T-cell (primary cell): ENCODE data around the gene BRD3. TPM values are rescaled to one million over a fixed set of nuclear protein-coding genes. Genes with fewer than 3 reads are reported as not detected.
"Not testable (repeated sequence)": the region's sequence is repeated elsewhere in the genome, so short reads cannot be mapped to it uniquely, and the experiment has no call there.

ENCODE experiments used
- ATAC-seq, 4 experiments: fragments of 200-7000 bp in 3 of 4; fragments of 150-1000 bp in 1 of 4; cut with Tn5 transposase; replicated peaks in 1 of 4; 1 replicate in 3 of 4; 2 replicates in 1 of 4; pipeline ENCODE4 v1.10.0; 2021; ENCODE audit warnings: moderate library complexity in 3 of 4, mild to moderate bottlenecking in 2 of 4, moderate number of reproducible peaks in 1 of 4
- CTCF ChIA-PET, 2 donors: fragments of 300-600 bp; sonication (Branson Sonifier 250); formaldehyde crosslinking; loops; one replicate each; lab custom pipeline; 2022; ENCODE audit warnings: antibody characterized with exemption in 2 of 2; lab: Charles Lee
- POLR2A ChIA-PET, 2 donors: fragments of 300-600 bp; sonication (Branson Sonifier 250); formaldehyde crosslinking; loops; one replicate each; lab custom pipeline; 2022; ENCODE audit warnings: antibody characterized with exemption in 2 of 2; lab: Charles Lee
- DNase-seq, 35 experiments: peaks; one replicate each; pipeline versions ENCODE4 v3.0.0 to v3.0.0-alpha.2; 2013 to 2023
- H3K27ac ChIP-seq: one replicate; pipeline ENCODE4 v1.5.1; 2013; ENCODE audit warnings: low read length
- H3K27me3 ChIP-seq, 2 experiments: replicated peaks in 1 of 2; 1 replicate in 1 of 2; 2 replicates in 1 of 2; pipeline versions ENCODE4 v1.6.1 to v1.7.0; 2013; ENCODE audit warnings: low read length in 1 of 2, mixed read lengths in 1 of 2; ENCODE audit not compliant: control insufficient read depth in 2 of 2, insufficient read depth in 2 of 2; ENCODE audit errors: extremely low read depth in 1 of 2
- H3K36me3 ChIP-seq, 2 donors: 1 replicate in 1 of 2; 2 replicates in 1 of 2; pipeline versions ENCODE4 v1.6.1 to v1.7.0; 2013; ENCODE audit warnings: low read length in 1 of 2; ENCODE audit not compliant: control insufficient read depth in 2 of 2, insufficient read depth in 1 of 2; ENCODE audit errors: extremely low read depth in 1 of 2
- H3K4me1 ChIP-seq, 2 experiments: 1 replicate in 1 of 2; 2 replicates in 1 of 2; pipeline versions ENCODE4 v1.6.1 to v1.7.0; 2013; ENCODE audit warnings: low read length in 2 of 2, mixed read lengths in 1 of 2; ENCODE audit not compliant: insufficient read depth in 2 of 2, control insufficient read depth in 1 of 2; ENCODE audit errors: extremely low read depth in 1 of 2
- H3K4me3 ChIP-seq, 2 donors: 1 replicate in 1 of 2; 2 replicates in 1 of 2; pipeline versions ENCODE4 v1.5.1 to v1.7.0; 2013; ENCODE audit warnings: mild to moderate bottlenecking in 2 of 2, low read length in 1 of 2, moderate library complexity in 1 of 2; ENCODE audit not compliant: control insufficient read depth in 1 of 2; ENCODE audit errors: extremely low read depth in 1 of 2
- H3K9me3 ChIP-seq: 2 replicates; pipeline ENCODE4 v1.7.0; 2013
- H3K27ac Mint-ChIP-seq, 2 donors: one replicate each; pipeline ENCODE4 v1.8.0; 2020 to 2021; ENCODE audit warnings: mild to moderate bottlenecking in 2 of 2, mixed read lengths in 2 of 2
- H3K27me3 Mint-ChIP-seq, 2 donors: one replicate each; pipeline ENCODE4 v1.8.0; 2021 to 2022; ENCODE audit warnings: mixed read lengths in 2 of 2
- H3K36me3 Mint-ChIP-seq: one replicate; pipeline ENCODE4 v1.8.0; 2021; ENCODE audit warnings: mixed read lengths
- H3K4me1 Mint-ChIP-seq, 3 donors: one replicate each; pipeline ENCODE4 v1.8.0; 2020 to 2022; ENCODE audit warnings: mixed read lengths in 3 of 3, mild to moderate bottlenecking in 1 of 3
- H3K4me3 Mint-ChIP-seq, 3 donors: one replicate each; pipeline ENCODE4 v1.8.0; 2020 to 2022; ENCODE audit warnings: mild to moderate bottlenecking in 3 of 3, mixed read lengths in 3 of 3, moderate library complexity in 3 of 3
- H3K9me3 Mint-ChIP-seq, 3 donors: one replicate each; pipeline ENCODE4 v1.8.0; 2020 to 2022; ENCODE audit warnings: mixed read lengths in 3 of 3
- WGBS: methylation state at CpG from one replicate; pipeline ENCODE4 v1.1.5; 2013; ENCODE audit warnings: missing lambda C conversion rate; ENCODE audit not compliant: insufficient coverage; 5-methylcytosine and 5-hydroxymethylcytosine counted together
- total RNA-seq, 35 experiments: library from RNA in 6 of 35; stranded (reverse) in 6 of 35; fragments of 120-200 nt in 1 of 35; gene quantifications; one replicate each; pipeline versions ENCODE4 v1.2.1 to v1.2.4 and lab custom pipeline; 2013 to 2026

The BRD3 gene
- total RNA-seq, 5 donors from 2014 or later (not counting 1 experiment from before 2014, with no cell fraction given), result 33.7 to 63.7 (median 58.2) TPM

- ChIA-PET POLR2A (no interaction called here), CTCF (no interaction called here)
- DNase-seq, result peak in 16 of 35 experiments; percentile 5 to 60 (median 23)
- no peak within 1 kb of the TSS for H3K27ac ChIP-seq
- under 1% methylated on average over 123 of the region's 124 CpGs for WGBS
- no peaks in the 10 kb centered on the region for H3K9me3 ChIP-seq
- H3K27me3 ChIP-seq, result peaks cover 0 to 46% of the 10 kb centered on the region in 2 experiments
- ATAC-seq, result peak; percentile 56 to 63 (median 61)
- Mint-ChIP-seq H3K4me3 (peak within 1 kb of the TSS; percentile 68 to 79 (median 69)), H3K9me3 (no peaks in the 10 kb centered on the region), H3K27me3 (peaks cover 0 to 8% of the 10 kb centered on the region in 2 donors), H3K36me3 (no peaks in the 10 kb centered on the region), H3K4me1 (peaks cover 0 to 12% (median 9%) of the 10 kb centered on the region in 3 donors), H3K27ac (no peak within 1 kb of the TSS)
- H3K4me1 ChIP-seq, result peaks cover 0 to 28% of the 10 kb centered on the region in 2 experiments
- peak within 1 kb of the TSS; percentile 74 to 84 for H3K4me3 ChIP-seq
- no peaks in the 10 kb centered on the region for H3K36me3 ChIP-seq
These were observed 75.7 kb downstream of the BRD3 start, which contains the start of gene VAV2 for GRCh38 chr9:133991964-133992779. Gene VAV2, minus strand, starts transcription at chr9:133992324. Its CDS starts 46 bp downstream, at chr9:133992278.

- CTCF ChIA-PET, result no interaction called here
- Mint-ChIP-seq H3K27me3 (peaks cover 0 to 8% of the 10 kb centered on the region in 2 donors), H3K27ac (no peak overlapping the region), H3K9me3 (no peaks in the 10 kb centered on the region), H3K4me1 (peaks cover 0 to 12% (median 9%) of the 10 kb centered on the region in 3 donors), H3K36me3 (no peaks in the 10 kb centered on the region), H3K4me3 (peak overlapping the region; percentile 47 to 68 (median 60))
- H3K4me1 ChIP-seq, result peaks cover 0 to 28% of the 10 kb centered on the region in 2 experiments
- H3K9me3 ChIP-seq, result no peaks in the 10 kb centered on the region
- no peak overlapping the region for H3K27ac ChIP-seq
- DNase-seq, result peak in 2 of 35 experiments; percentile 13 to 14
- 4% methylated on average over 75 of the region's 82 CpGs for WGBS
- no peak for ATAC-seq
- no peaks in the 10 kb centered on the region for H3K36me3 ChIP-seq
- no peak overlapping the region for H3K4me3 ChIP-seq
- POLR2A ChIA-PET, result no interaction called here
- H3K27me3 ChIP-seq, result peaks cover 0 to 42% of the 10 kb centered on the region in 2 experiments
These were observed 76.5 kb downstream of the BRD3 start for GRCh38 chr9:133991214-133991921.

DNA sequence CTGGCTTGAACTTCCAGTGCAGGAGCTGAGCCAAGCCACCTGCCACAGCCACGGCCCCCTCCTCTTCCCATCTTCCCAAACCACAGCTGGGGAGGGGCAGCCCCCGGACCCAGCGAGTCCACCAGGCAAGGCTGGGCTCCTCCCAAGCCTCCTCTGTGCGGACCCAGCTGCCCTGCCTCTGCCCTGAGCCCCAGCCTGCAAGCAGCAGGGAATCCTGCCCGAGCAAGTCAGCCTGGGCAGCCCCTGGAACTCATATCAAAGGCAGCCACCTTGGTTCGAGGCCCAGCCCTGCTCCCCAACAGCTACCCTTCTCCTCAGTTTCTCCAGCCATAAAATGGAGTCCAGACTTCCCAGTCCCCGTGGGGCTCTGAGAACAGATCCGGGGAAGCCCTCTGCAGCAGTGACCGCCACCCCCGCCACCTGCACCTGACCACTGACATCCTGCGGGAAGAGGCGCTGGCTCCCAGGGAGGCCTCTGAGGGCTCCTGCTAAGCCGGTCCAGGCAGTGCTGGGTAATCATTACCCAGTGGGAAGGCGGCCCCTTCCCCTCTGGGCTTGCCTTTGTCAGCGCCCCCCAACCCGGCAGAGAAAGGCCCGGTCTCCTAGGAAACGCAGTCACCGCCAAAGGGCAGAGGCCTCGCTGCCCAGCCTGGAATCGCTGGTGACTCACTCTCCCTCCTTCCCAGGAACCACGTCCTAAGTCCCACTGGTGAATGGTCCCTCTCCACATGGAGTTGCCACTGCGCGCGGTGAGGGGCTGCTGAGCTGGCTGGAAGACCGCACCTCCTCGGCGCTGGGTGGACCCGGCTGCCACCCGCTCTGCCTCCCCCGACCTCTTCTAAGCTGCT is 77.2 kb downstream of the BRD3 start:
- H3K27me3 Mint-ChIP-seq, result peaks cover 0 to 8% of the 10 kb centered on the region in 2 donors
- Histone ChIP-seq H3K27me3 (peaks cover 0 to 42% of the 10 kb centered on the region in 2 experiments), H3K27ac (no peak overlapping the region), H3K36me3 (no peaks in the 10 kb centered on the region), H3K4me1 (peaks cover 0 to 28% of the 10 kb centered on the region in 2 experiments), H3K9me3 (no peaks in the 10 kb centered on the region), H3K4me3 (no peak overlapping the region)
- H3K4me3 Mint-ChIP-seq, result peak overlapping the region; percentile 47 to 68 (median 60)
- ChIA-PET POLR2A (no interaction called here), CTCF (no interaction called here)
- 68% methylated on average over 30 of the region's 31 CpGs for WGBS
- DNase-seq (no peak), ATAC-seq (no peak)
- no peak overlapping the region for H3K27ac Mint-ChIP-seq
- H3K4me1 Mint-ChIP-seq, result peaks cover 0 to 12% (median 9%) of the 10 kb centered on the region in 3 donors
- H3K36me3 Mint-ChIP-seq, result no peaks in the 10 kb centered on the region
- no peaks in the 10 kb centered on the region for H3K9me3 Mint-ChIP-seq

DNA sequence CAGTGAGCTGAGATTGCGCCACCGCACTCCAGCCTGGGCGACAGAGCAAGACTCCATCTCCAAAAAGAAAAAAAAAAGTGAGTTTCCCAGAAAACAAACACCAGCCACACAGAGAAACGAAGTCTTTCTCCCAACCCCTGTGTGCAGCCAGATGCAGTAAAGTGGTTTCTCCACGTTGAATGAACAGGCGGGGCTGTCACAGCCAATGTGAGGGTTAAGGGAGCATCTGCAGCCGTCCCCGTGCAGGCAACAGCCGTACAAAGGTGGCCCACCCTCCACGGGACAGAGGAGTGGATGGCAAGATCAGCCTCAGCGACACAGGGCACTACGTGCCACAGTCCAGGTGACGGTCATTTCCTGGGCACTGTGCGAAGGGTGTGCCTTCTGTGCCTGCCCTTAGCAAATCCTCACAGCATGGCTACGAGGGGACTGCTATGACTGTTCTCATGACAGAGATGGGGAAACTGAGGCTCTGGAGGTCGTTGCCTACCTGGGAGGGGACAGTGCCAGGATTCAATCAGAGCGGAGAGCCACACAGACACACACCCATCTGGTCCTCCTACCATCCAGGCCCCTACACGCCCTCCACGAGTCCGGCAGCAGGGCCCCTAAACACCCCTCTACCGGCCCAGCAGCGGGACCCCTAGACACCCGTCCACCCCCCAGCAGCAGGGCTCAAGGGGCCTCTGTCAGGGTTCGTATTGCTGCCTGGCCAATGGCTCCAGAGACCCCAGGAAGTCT is 78.0 kb downstream of the BRD3 start:
- ATAC-seq (no peak), DNase-seq (no peak)
- POLR2A ChIA-PET, result no interaction called here
- Histone ChIP-seq H3K4me1 (peaks cover 0 to 28% of the 10 kb centered on the region in 2 experiments), H3K27me3 (peaks cover 0 to 35% of the 10 kb centered on the region in 2 experiments), H3K4me3 (no peak overlapping the region), H3K9me3 (no peaks in the 10 kb centered on the region), H3K27ac (no peak overlapping the region), H3K36me3 (no peaks in the 10 kb centered on the region)
- peaks cover 0 to 8% of the 10 kb centered on the region in 2 donors for H3K27me3 Mint-ChIP-seq
- peak overlapping the region in 2 of 3 donors; percentile 37 to 45 for H3K4me3 Mint-ChIP-seq
- peaks cover 0 to 12% (median 9%) of the 10 kb centered on the region in 3 donors for H3K4me1 Mint-ChIP-seq
- H3K9me3 Mint-ChIP-seq, result no peaks in the 10 kb centered on the region
- CTCF ChIA-PET, result interaction anchor here in 1 of 2 donors (0.6 kb wide), 1 partner anchor 38 kb away, joined by 3 read pairs; no protein-coding TSS in a partner anchor
- H3K27ac Mint-ChIP-seq, result no peak overlapping the region
- H3K36me3 Mint-ChIP-seq, result no peaks in the 10 kb centered on the region
- 89% methylated on average over 16 of the region's 24 CpGs for WGBS

GRCh38 chr9:133988771-133989170 is 79.1 kb downstream of the BRD3 start:
- H3K27me3 Mint-ChIP-seq, H3K27ac ChIP-seq, H3K27ac Mint-ChIP-seq, H3K4me3 ChIP-seq, H3K36me3 ChIP-seq, H3K36me3 Mint-ChIP-seq, H3K9me3 ChIP-seq, CTCF ChIA-PET, H3K9me3 Mint-ChIP-seq, H3K4me1 Mint-ChIP-seq, H3K4me3 Mint-ChIP-seq, DNase-seq, ATAC-seq: not testable (repeated sequence)
- Histone ChIP-seq H3K4me1 (peaks cover 0 to 18% of the 10 kb centered on the region in 2 experiments), H3K27me3 (peaks cover 0 to 28% of the 10 kb centered on the region in 2 experiments)
- POLR2A ChIA-PET, result interaction anchor here in 1 of 2 donors (0.6 kb wide), 1 partner anchor 119 kb away, joined by 5 read pairs; no protein-coding TSS in a partner anchor
- 95% methylated on average over 10 of the region's 14 CpGs for WGBS
